GM18909 (cell line): ENCODE measurements around the gene RAD51B.
"Not testable (repeated sequence)": the region's sequence is repeated elsewhere in the genome, so short reads cannot be mapped to it uniquely, and the experiment has no call there.

Experiments
- ATAC-seq: cut with Tn5 transposase; IDR thresholded peaks from one replicate; pipeline ENCODE4 v1.9.1; 2021; ENCODE audit warnings: mild to moderate bottlenecking; ENCODE audit not compliant: unreplicated experiment, poor library complexity

Gene RAD51B

DNA sequence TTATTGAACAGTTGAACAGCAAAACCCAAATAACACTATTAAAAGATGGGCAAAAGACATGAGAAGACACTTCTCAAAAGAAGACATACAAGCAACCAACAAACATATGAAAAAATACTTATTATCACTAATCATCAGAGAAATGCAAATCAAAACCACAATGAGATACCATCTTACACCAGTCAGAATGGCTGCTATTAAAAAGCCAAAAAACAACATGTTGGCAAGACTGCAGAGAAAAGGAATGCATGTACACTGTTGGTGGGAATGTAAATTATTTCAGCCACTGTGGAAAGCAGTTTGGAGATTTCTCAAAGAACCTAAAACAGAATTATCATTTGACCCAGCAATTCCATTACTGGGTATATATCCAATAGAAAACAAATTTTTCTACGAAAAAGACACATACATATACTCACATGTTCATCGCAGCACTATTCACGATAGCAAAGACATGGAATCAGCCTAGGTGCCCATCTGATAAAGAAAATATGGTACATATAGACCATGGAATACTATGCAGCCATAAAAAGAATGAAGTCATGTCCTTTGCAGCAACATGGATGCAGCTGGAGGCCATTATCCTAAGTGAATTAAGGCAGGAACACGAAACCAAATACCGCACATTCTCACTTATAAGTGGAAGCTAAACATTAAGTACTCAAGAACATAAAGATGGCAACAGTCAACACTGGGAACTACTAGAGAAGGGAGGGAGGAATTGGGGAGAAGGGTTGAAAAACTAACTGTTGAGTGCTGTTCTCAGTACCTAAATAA lies 367.1 kb downstream of the RAD51B start:
- not testable (repeated sequence) for ATAC-seq

DNA sequence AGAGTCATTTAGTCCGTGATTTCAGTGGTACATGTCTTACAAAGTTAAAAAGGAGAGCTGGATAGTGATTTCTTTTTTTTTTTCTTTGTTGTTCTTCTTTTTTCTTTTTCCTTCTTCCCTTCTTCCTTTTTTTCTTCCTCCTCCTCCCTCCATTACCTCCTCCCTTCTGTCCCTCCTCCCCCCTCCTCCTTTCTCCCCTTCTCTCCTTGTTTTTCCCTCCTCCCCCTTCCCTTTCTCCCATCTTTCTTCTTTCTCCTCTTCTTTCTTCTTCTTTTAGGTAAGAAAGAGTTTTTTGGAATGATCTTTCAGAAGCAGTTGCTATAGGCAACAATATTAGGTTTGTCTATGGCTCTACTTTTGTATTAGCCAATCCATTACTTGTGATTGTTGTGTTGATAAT lies 368.6 kb downstream of the RAD51B start:
- ATAC-seq, result no peak

DNA sequence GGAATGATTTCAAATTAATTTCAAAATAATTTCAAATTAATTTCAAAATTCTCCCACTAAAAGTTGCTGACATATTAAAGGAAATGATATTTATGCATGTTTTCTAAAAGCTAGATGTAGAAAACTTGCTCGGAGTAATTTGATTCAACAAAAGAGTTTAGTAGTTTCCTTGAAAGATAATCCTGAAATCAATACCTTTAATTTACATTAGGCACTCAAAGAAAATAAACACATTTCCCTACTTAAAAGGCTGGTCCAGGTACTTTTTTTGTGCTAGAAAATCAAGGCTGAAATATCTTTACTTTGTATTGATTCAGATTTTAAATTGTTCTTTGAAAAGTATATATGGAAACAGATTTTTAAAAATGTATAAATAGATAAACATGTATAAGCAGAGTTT lies 370.5 kb downstream of the RAD51B start:
- no peak for ATAC-seq

DNA sequence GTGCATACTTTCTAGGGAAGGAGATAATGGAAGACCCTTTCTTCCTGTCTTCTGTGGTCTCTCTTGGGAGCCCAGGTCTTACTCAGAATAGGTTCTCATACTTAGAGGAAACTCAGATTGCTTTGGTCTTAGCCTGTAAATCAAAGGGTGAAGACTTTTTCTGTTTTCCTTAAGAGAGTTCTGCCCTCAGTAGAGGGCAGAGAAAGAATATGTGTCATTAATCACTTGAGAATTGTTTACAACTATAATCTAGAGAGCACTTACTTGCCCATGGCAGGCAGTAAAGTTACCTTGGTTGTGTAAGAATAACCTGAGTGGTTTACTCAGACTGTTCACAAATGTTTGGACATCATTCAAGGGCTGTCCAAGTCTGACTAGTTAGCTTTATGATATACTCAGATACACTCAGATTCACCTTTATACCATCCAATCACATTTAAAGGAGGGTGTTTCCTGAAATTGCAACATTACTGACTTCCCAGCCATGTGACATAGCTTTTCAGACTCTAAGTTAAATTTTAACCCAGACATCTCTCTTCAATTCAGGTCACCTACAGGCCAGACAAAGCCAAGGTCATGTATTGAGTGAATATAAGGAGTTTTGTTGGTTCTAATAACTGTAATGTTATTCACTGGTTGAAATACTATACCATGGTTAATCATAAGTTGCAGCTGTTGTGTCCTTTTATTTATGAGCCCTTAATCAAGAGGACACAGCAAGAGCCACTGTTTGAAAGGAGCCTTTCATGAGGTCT lies 372.2 kb downstream of the RAD51B start:
- ATAC-seq, result no peak

DNA sequence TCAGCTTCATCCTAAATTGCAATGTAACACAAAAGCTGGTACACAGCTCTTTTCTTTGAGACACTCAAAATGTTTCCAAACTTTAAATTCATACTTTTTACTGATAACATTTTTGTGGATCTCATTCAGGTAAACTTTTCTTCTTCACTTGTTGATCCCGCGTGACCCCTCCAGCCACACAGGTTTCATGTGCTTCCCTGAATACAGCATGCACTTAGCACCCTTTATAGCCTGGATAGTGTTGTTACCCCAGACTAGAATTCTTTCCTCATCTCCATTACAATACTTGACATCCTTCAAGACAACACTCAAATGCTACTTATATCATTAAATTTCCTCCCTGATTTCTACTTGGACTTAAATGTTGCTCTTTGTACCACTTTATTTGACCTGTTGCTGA lies 373.4 kb downstream of the RAD51B start:
- no peak for ATAC-seq

DNA sequence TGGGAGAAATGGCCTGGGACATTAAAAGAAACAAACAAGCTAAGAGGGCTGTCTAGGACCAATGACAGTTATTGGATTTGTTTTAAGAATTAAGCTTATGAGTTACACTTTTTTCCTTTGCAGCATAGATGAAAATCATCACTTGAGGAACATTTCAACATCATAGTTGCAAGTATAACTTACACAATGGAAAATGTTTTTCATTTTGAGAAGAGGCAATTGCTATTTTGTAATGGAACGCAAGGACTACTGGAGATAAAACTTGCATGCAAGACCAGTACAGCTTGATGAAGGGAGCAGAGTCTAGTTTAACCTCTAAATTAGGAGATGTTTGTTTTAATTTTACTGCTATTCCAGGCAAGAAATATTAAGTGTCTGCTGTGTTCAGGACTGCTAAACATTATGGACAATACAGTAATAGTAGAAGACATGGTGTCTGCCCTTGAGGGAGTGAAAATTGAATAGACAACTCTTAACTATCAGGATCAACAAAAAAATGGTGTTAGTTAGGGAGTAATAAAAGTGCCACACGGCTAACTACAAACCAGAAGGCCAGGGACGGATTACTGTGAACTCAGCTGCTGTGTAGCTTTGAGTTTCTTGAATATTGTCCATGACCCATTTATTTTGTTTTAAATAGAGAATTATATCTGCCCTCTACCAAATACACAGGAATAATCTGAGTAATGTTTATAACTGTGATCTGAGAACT lies 374.5 kb downstream of the RAD51B start:
- no peak for ATAC-seq

DNA sequence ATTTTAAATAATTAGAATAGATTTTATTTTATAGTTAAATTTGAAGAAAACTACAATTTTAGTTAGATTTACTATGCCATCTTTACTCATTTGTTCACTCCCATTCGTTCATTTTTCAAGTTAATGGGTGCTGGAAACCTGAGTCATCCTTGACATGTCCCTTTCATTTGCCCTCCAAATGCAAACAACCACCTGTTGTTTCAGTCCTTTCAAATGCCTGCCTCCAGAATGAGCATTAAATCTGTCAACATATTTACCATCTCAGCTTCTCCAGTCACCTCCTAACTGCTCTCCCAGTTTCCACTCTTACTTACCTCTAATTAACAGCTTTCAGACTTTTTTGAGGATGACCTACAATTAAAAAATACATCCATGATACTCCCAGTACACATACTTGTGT lies 375.5 kb downstream of the RAD51B start:
- no peak for ATAC-seq

DNA sequence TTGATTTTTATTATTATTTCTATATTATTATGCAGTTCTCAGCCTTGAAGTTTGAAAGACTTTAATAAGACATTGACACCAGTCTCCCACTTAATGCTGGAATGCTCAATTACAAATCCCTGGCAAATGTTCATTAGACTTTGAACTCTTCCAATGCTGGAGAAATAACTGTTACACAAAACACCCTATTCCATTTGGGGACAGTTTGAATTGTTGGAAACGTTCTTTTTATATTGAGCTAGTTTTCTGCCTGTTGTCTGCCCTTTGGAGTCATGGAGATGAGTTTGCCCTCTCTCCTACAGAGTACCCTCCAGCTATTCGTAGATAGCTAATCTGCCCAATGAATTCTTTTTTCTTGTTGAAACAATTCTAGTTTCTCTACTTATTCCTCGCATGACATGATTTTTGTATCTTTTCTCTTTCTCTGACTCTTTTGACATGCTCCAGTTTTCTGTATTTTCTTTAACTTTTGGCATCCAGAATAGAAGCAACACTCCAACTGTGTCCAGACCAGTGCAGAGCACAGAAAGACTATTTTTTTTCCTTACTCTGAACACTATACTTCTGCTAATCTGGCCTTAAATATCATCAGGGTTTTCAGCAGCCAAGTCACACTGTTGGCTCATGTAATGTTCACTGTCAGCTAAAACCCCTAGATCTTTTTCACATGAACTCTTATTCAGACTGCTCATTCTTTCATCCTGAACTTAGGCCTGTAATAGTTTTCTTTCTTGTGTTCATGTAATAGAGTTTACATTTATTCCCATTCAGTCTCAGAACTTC lies 379.3 kb downstream of the RAD51B start:
- ATAC-seq, result no peak

DNA sequence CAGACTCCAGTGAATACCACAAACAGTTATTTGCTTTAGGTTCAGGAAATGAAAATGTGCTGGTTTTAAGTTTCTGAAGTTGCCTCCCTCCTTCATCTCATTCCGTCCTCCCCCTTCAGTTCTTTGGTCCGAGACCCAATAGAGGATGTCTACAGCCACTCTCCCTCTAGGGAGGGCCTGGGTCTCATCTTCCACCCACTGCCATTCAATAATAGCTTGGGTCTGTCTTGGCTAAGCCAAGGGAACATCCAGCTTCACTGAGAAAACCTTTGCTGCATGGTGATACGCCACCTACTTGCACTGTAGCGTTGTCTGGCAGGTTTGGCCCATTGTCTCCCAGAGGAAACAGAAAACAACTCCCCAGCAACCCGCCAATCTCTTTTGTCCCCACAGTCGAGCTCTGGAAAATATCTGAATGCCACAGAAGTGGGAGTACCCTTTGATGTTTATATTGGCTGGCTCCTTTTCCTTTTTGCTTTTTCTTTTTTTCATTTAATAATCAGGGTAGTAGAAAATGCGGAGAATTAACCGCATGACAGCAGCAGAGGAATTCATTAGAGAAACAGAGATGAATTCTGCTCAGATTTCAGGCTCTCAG lies 380.1 kb downstream of the RAD51B start:
- no peak for ATAC-seq

DNA sequence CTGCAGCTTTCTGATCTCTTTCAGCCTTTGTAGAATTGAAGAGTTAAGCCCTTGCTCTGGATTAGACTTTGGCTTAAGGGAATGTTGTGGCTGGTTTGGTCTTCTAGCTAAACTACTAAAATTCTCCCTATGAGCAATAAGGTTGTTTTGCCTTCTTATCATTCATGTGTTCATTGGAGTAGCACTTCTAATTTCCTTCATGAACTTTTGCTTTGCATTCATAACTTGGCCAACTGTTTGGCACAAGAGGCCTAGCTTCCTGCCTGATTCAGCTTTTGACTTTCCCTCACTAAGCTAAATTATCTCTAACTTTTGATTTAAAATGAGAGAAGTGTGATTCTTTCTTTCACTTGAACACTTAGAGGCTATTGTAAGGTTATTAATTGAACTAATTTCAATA lies 384.3 kb downstream of the RAD51B start:
- ATAC-seq, result no peak

DNA sequence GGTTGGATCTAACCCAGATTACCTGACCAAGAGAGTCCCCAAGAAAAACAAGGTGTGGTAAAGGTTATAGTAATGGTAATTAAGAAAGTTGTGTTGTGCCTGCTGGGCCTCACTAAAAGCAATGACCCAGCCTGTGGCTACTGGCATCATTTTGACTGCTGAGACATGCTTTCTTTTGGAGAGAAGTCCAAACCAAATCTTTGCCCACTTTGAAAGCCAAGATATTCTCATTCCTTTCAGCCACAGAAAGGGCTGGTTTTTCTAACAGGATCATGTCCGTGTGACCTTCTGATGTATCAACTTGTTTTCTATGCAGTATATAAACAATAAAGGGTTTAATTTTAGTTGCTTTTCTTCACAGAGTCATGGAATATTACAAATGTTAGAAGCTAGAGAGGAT lies 388.6 kb downstream of the RAD51B start:
- ATAC-seq, result no peak

DNA sequence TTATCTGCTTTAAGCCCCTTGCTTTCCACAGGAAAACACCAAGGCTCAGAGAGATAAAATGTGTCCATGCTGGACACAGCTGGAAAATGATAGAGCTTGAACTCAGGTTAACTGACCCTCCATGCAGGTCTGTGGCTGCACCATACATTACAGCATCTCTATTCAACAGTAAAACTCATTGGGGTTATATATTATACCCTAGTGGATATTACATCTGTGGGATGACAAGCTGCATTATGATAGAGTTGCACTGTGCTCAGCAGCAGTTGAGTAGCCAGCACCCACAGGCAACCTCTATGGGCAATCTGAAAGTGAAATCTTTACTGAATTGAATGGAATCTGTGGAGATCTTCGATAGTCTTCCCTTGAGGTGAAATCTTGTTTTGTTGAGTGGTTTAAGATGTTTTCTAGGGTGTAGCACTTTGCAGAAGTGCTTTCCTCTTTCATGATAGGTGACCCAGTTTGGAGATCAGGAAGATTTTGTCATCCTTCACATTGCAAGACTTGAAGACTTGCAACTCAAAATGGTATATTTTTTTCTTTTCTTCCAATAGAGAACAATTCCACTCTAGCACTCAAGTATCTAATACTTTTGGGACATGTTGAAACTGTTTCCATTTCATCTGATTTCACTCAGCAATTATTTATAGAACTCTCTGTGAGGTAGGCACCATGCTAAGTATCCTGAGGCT lies 389.2 kb downstream of the RAD51B start:
- no peak for ATAC-seq

DNA sequence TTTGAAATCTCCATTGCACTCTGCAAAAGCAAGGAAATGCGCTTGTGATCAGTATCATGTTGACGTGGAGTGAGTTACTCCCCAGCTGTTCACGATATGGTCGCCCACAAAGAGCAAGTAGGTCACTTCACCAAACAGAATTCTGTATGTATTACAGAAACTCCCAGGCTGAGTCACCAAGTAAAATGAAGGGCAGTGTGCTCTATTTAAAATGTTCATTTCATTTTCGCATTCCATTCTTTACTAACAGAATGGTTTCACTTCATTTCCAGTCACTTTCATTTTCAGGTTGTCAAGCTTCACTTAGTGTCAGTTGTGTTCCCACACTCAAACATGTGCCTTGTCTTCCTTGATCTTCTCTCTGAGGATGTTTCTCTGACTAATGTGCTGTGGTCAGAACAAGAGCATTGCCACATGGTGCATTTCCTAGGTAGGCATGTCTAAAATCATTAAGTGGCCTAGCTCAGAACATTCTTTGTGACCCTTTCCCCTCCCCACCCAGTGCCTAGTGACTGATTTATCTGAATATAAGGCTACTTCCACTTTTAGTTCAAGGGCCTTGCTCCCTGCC lies 391.2 kb downstream of the RAD51B start:
- peak; percentile 92 for ATAC-seq

DNA sequence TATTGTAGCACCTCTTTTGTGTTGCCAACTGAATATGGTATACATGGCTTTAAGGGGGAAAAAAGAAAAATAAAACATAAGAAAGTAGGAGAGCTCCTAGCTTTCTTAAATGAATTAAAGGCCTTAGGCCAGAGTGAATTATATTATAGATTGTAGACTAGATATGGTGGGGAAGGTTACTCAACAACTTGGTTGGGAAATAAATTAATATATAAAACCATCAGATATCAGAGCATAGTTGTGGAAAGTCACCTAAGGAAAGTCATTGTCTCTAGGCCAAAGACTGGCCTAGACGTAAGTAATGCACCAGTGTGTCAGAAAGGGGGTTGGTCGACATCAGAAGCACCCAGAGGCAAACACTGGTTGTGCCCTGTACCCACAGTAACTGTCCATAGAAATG lies 391.8 kb downstream of the RAD51B start:
- ATAC-seq, result no peak

DNA sequence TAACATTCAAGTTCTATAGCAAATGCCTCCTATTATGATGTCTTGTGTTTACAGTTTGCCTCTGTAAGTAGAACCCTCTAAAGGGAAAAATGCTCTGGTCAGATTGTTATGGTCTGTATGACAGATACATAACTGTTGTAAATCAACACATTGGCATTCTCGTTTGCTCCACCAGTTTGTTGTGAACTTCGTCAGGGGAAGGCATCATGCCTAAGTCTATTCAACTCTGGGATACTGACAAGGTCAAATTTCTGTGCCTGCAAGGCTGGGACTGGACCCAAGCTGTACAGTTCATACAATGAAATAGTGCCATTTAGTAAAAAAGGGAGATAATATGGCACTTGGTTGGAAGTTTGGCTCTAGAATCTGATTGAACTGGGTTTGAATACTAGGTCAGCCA lies 392.3 kb downstream of the RAD51B start:
- no peak for ATAC-seq

DNA sequence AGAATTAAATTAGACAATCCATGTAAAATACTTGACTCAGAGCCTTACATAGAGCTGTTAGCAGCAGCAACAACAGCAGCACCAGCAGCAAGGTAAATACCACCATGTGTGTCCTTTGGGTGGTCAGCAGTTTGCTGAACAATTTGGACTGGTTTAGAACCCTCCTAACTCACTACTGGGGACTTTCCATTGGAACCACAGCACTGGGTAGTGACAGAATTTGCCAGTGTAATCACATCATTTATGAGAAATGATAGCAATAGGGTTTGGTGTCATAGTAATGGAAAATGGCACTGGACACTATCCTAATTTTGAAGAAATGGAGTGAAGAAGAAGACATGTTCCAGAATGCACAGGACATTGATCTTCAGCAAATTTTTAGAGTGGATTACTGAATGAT lies 392.8 kb downstream of the RAD51B start:
- no peak for ATAC-seq

DNA sequence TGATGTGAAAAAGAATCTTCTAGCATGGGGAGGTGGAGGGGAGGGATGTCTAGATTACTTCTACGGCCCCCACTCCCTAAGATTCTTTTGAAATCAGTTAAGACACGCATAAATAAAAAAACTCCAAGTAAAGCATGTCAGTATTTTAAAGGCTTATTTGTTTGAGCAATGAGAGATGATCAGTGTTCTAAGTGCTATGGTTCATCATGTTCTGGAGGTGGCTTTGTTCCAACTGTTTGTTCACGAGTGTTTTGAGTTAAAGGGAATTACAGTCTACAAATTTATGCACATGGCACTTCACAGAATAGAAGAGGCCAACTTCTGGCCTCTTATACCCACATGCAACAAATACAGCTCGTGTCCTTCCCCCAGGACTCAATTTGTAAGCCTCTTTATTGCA lies 394.9 kb downstream of the RAD51B start:
- no peak for ATAC-seq

DNA sequence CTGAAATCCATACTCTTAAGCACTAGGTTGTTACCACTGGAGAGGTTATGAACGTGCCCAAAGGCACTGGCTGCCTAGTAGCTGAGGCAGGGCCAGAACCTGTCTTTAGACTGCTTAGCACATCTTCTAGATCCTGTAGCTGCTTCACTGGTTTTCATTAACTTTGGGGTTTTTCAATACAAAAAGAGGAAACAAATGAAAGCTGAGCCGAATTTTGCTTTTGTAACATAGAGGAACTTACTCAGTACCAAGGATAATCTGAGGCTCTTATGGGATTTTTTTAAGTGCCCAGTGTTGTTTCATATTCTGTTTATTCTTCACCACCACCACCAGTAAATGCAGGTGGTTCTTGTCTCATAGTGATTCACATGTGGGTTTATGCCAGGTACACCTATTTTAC lies 396.1 kb downstream of the RAD51B start:
- no peak for ATAC-seq

DNA sequence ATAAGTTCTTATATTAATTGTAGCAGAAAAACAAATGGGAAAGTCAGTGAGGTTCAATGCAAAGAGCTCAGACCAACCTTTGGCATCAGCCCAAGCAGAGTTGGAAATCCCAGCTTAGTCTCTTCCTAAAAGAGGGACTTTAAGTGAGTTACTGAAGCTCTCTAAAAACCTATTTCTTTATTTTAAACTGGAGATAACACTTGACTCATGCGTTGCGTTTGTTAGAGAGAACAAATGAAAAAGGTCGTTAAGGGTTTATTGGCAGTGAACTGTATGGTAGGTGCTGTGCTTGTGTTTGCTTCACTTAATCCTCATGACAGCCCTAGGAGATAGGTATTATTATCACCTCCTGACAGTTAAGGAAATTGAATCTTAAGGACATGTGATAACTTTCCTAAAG lies 396.5 kb downstream of the RAD51B start:
- no peak for ATAC-seq
